Measurements from ENCODE around the gene LRRFIP2.
A peak's percentile ranks its signal among the peaks of the same experiment; 100 is the strongest.
"Not testable (repeated sequence)": the region's sequence is repeated elsewhere in the genome, so short reads cannot be mapped to it uniquely, and the experiment has no call there.

Gene LRRFIP2

DNA sequence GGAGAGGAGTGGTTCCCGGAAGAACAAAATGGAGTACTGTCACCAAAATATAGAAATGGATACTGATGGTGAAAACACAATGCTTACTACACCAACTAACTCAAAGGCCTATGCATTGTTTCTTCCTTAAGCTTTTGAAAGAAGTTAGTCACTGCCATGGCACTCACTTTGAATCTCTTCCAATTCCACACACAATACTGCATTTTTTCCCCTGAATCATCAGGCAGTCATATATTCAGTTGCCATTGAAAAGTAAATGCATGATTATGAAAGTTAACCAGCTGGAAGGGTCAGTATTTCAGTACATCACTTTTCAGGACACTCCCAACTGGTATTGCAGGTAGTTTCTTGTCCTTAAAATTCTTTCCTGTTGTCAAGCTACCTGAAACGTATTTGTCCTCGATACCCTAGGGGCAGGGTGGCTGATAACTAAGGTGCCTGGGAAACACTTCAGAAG is 9.0 kb upstream of the LRRFIP2 start:
- DNase-seq, result no peak

DNA sequence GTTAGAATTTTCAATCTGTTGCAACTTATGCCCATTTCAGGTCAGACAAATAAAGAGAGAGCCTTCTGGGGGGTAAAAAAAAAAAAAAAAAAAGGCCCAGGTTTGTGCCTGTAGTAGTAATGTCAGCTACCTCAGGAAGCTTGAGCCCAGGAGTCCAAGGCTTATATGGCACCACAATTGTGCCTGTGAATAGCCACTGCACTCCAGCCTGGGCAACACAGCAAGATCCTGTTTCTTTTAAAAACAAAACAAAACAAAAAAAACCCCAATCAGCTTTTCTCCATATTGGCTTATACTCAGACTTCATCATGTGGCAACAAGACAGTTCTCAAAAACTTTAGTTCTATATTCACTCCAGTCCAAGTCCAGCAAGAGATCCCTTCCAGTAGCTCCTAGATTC is 8.4 kb upstream of the LRRFIP2 start:
- no peak for DNase-seq

DNA sequence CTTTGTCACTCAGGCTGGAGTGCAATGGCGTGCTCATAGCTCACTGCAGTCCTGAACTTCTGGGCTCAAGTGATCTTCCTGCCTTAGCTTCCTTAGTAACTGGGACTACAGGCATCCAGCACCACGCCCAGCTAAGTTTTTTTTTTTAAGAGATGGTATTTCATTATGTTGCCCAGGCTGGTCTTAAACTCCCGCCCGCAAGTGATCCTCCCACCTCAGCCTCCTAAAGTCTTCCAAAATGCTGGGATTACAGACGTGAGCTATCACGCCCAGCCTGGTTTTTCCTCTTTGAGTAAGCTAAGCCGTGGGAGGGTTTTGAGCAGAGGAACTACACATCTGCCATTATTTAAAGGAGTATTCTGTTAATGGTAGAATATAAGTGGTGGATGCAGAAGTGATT is 7.4 kb upstream of the LRRFIP2 start:
- no peak for DNase-seq

DNA sequence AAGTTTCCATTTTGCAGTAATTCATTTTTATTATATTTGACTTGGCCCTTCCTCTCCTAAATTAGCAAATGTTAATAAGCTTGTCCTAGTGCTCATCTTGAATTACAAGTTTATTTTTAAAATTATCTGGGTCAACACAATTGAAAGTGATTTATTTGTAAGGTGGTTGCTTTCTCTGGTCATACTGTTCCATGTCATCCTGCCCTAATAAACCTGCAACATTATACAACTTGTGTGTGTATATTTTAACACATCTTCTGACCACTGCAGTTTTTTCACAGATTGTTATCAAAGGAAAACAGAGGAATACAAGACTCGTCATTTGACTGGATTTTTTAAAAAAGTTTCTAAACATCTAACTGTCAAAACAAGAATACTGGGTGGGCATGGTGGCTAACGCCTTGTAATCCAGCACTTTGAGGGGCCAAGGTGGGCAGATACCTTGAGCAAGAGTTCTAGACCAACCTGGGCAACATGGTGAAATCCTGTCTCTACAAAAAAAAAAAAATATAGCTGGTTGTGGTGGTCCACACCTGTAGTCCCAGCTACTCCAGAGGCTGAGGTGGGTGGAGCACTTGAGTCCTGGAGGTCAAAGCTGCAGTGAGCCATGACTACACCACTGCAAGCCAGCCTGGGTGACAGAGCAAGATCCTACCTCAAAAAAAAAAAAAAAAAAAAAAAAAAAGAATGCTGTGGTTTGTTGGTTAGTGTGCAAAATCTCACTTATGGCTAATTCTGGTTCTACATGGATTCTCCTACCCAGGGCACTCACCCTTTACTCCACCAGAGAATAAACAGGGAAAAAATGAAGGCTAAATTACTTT is 5.0 kb upstream of the LRRFIP2 start:
- no peak for DNase-seq

DNA sequence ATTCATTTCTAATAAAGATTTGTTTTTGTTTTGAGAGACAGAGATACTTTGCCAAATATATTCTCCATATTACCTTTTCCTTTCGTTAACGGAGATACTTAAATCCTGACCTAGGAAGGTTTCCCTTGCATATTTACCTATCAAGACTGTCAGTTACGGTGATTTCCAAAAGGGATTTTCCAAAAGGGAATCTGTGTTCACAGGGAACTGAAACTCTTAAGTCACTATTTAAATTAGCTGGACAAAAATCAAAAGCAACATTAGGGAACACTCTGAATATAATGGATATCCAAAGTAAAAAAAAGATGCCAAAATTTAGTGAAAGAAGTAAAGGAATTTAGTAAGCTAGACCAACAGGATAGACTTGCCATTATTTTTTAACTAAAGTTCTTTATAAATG is 576 bp downstream of the LRRFIP2 start:
- no peak for DNase-seq

DNA sequence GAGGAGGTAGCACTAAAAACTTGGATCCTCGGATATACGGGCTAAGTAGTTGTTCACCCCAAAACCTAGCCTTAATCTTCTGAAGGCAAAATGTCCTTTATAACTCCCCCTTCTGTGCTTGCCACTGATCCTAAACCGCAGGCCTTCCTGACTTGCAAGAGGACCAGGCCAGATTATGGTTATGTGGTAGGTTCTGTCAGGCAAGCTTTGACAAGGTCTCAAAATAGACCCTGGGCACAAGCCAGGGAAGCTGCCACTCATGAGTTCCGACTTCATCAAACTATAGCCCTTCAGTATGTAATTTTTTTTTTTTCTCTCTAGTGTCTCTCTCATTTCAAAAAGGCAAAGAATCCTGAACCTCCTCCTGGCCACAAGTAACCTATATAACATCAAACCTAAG is 3.2 kb downstream of the LRRFIP2 start:
- DNase-seq, result no peak

DNA sequence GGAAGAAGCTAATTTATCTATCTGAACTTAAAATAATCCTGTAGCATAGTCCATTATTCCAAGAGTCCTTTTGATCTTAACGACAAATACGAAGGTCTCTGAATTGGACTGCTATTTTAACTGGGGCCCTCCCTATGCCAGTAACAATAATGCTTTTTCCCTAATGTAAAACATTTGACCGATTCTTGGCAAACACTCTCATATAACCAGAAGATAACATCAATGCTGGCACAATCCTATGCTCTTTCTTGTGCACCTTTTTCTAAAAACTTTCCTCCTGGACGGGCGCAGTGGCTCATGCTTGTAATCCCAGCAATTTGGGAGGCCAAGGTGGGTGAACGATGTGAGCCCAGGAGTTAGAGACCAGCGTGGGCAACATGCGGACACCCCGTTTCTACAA is 3.9 kb downstream of the LRRFIP2 start:
- DNase-seq, result no peak

DNA sequence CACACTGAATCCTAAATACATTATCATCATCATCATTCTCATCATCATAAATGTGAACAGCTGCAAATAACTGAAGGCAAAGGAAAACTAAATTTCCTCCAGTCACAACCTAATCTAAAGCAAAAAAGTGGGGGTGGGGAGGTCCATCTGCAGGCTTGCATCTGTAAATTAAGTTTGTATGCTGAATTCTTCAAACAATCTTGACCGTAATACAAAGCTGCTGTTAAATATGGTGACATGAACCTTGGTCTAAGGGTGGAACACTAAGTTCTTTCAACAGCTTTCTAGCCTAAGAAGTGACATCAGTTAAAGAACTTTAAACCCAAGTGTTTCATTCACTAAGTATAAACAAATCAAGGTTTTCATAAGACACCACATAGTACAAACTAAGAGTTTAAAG is 4.3 kb downstream of the LRRFIP2 start:
- DNase-seq, result no peak

DNA sequence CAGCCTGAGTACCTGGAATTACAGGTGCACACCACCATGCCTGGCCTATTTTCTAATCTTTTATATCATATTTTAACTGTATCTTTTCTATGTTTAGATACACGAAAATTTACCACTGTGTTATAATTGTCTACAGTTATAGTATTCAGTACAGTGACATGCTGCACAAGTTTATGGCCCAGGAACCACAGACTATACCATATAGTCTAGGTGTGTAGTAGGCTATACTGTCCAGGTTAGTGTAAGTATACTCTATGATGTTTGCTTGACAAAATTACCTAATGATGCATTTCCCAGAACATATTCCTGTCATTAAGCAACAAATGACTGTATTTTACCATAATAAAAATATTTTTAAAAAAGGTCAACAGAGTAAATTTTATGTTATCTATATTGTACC is 5.5 kb downstream of the LRRFIP2 start:
- no peak for DNase-seq

DNA sequence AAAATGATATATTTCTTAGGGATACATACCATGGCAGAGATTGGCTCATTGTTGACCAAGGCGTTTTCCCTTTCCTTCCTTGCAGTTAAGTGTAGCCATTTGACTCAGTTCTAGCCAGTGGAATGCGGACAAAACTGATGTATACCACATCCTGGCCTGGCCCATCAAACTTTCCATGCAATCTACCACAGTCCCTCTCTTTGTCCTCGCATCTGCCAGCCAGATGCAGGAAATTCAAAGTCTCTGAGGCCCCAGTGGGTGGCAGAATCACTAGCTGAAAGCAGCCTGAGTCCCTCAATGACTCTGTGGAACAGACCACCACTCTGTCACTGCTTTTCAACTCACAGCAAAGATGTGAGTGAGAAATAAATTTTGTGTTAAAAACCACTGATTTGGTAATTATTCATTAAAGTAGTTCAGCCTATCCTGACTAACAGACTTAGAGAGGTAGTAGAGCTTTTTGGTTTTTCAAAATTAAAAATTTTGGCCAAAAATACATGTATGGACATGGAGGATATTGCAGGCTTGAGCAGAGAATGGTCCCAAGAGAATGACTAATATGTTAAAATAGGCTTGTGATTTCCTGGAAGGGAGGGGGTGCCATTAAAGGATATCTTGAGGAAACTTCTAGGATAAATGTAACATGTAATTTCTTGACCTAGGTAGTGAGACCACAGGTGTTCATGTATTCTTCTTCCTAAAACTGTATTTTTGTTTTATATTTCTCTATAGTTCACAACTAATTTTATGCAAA is 10.9 kb downstream of the LRRFIP2 start:
- DNase-seq, result no peak

DNA sequence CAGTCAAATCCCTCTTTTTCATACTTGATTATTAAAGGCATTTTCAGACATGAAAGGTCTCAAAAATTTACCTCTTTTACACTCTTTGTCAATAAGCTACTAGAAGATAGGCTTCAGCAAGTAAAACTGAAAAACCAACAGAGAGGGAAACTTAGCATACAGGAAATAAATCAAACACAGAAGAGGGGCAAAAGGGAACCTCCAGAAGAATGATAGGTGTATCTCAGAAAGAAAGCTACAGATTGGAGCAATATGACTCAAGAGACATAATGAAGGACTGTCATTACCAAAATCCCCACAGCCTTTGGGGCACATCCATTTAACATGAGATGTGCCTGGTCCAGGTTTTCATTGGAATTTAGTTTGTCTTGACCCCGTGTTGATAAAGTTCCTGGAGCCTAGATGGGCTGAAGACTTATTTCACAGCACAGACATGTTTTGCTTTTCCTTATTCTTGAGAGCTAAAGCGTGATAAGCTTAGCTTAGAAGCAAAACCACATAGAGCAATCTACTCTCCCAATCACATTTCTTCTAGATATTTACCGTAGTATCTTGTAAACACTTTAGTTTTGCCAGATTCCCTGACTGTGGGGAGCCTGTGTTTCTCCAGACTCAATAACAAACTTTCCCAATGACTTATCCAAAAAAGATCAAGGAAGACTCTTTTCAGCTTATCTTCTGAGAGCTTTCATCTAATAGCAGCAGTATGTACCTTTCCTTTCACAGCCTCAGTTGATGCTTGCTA is 11.7 kb downstream of the LRRFIP2 start:
- DNase-seq, result no peak

DNA sequence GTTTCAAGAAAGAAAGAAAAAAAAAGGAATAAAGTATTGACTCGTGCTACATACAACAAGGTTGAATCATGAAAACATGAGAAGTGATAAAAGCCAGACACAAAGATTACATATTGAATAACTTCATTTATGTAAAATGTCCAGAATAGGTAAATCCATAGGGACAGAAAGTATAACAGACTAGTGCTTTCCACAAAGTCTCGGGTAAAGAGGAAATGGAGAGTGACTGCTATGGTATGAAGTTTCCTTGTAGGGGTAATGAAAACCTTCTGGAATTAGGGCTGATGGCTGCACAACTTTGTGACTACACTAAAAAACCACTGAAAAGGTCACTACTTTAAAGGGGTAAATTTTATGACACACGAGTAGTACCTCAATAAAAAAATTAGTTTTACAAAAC is 13.0 kb downstream of the LRRFIP2 start:
- no peak for DNase-seq

DNA sequence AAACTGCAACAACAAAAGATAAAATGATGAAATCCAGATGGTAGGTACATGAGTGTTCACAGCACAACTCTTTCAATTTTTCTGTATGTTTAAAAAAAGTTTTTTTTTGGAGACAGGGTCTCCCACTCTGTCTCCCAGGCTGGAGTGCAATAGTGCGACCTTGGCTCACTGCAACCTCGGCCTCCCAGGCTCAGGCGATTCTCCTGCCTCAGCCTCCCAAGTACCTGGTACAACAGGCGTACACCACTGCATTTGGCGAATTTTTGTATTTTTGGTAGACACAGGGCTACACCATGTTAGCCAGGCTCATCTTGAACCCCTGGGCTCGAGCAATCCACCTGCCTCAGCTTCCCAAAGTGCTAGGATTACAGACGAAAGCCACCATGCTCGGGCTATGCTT is 18.6 kb downstream of the LRRFIP2 start:
- DNase-seq, result no peak

DNA sequence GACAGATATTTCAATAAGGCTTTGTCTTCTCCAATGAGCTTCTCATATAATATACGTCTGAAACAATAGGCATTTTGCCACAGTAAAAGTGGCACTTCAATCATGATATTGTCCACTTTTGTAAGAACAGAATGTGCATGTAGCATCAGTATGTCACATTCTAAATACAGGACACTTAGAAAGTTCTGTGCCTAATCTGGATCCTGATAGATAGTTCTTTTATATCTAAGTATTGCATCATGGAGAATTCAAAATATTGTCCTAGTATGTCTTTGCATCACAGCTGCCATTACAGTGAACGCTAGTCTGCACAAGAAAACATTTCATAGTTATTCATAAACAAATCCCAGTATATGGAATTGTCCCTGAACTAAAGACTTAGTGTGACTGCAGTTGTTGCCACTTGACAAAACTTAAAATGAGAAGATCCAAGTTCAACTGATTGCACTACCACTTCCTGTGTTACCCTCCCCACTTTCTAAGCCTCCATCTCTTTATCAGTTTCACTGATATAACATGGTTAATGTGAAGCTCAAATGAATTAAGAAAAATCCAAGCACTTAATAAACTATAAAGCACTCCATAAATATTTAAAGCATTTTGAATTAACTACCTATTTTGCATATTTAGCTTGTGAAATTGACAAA is 19.6 kb downstream of the LRRFIP2 start:
- DNase-seq, result no peak

DNA sequence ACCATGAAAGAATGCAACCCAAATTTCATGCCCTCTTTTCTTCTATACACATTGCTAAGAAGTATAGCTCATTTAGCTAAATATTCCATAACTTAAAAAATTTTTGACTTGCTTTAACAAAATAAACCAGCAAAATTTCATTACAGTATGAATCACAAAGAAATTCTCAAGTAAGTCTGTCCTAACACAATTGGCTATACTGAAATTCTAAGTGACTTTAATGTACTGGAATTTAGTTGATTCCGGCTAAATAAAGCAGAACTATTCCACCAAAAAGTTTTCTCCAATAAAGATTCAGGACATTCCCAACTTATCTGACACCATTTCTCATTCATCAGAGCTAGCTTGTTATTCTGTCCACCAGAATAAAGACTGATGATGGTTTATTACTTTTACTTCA is 23.8 kb downstream of the LRRFIP2 start:
- no peak for DNase-seq

DNA sequence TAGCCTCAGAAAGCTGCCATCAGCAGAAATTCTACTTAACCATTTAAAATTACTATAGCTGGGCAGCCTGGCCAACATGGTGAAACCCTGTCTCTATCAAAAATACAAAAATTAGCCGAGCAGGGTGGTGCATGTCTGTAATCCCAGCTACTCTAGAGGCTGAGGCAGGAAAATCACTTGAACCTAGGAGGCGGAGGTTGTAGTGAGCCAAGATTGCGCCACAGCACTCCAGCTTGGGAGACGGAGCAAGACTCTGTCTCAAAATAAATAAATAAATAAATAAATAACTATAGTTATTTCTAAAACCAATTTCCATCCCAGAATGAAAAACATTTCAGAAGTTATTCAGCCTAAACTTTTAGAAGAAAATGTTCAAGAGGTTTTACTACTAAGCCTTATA is 25.1 kb downstream of the LRRFIP2 start:
- DNase-seq, result no peak

DNA sequence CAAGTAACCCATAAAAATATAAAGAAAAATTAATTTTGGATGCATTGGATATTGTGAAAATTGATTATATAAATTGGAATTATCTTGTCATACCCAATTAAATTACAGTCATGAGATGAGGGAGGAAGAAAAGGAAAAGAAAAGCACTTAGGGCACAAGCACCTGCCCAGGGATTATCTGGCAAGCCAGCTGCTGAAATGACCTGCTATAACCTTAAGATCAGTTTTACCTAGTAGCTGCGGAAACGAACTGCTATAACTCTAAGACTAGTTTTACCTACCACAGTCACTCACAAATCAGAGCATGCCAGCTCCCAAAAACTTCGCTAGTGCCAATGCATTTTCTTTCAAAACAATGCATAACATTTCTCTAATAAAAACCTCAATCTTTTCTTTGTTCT is 26.2 kb downstream of the LRRFIP2 start:
- DNase-seq, result no peak

DNA sequence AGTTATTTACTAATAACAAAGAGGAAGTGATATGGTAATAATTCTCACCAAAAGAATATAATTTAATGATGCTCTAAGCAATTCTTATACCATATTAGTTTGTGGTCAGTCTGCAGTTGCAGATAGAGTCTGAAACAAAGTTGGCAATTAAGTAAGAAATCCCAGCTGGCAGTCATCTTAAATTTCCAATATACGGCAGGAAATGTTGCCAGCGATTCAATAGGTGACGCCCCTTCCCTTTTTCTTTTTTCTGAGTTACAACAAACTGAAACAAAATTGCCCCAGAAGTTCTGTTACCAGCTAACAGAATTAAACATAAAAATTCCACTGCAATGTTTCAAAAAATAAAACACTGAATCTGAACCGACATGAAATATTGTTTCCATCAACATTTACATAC is 26.7 kb downstream of the LRRFIP2 start:
- no peak for DNase-seq

DNA sequence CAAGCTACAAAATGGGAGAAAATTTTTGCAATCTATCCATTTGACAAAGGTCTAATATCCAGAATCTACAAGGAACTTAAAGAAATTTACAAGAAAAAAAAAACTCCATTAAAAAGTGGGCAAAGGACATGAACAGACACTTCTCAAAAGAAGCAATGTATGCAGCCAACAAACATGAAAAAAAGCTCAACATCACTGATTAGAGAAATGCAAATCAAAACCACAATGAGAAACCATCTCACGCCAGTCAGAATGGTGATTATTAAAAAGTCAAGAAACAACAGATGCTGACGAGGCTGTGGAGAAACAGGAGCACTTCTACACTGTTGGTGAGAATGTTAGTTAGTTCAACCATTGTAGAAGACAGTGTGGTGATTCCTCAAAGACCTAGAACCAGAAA is 27.5 kb downstream of the LRRFIP2 start:
- not testable (repeated sequence) for DNase-seq

DNA sequence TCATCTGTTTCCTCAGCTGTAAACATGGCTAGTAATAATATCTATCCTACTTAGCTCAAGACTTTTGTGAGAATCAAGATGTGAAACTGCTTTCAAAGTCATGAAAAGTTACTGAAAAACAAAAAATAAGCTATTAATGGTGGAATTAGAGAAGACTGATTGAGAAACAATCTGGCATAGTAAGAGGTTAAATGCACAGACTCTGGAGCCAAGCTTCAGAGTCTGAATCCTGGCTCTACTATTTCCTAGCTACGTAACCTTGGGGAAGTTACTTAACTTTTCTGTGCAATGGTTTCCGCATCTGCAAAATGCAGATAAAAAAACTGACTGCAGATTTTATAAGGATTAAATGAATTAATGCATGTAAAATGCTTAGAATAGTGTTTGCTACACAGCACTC is 28.8 kb downstream of the LRRFIP2 start:
- no peak for DNase-seq

DNA sequence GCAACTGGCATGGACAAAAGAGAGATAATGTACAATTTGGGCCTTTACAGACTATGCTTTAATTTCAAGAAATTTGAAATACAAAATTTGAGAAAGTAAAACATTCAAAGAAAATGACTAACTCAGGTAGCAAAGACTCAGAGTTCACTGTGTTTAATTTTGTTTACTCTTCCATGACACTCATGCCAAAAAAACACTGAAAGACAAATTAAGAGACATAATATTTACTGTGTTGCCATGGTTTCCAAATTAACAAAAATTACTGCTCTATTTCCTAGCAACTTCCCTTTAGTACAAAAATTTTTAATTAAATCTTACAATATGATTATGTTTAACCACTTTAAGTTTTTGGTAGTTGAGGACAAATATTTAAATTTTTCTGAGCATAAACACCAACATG is 29.6 kb downstream of the LRRFIP2 start:
- DNase-seq, result peak; percentile 9

DNA sequence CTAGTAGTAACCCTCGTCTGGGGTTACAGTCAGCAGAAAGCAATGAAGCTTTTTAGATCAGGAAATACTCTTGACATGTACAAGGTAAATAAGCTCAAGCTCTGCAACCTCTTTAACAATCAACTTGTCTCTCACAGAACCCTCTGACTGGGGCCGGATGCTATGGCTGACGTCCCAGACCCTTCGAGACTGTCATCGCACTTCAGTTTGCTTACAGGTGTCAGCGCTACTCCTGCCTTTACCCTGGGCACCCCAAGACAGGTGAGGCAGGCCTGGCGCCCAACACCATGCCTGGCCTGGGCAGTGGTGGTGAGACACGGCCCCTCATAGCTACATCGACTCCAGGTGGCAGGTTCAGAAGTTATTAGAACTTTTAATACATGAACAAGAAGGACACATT is 30.6 kb downstream of the LRRFIP2 start:
- no peak for DNase-seq

DNA sequence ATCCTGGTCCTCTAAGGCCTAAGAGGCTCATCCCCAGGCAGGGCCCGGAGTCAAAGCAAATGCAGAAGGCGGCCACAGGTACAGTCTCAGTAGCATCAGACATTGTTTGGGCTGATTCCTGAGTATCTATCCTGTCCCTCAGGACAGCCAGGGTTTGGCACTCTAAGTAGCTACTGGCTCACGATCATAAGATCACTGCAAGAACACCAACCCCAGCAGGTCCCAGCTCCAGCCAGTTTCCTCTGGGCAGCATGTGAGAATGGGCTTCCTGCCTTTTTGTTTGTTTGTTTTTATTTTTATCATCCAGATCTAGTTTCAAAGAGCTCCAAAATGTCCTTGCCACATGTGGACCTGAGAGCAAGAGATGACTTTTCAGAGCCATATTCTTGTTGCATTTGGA is 32.7 kb downstream of the LRRFIP2 start:
- no peak for DNase-seq
